ENCODE measurements around the gene TCF19.

The TCF19 gene

DNA sequence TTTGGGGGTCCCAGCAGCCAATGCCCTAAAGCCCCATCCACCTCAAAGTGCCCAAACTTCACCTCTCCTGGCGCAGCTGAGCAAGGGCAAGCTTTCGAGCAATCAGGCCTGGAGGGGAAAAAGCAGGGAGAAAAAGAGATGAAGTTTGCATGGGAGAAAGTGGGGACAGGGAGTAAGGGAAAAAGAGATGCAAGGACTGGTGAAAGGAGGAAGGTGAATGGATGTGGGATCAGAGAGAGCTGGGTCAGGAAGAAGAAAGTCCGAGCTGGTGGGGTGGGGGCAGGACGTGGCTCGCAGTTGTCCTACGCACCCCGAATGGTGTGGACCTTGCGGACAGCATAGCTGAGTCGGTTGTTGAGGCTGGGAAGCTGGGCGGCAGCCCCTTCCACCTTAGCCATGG, 13.0 kb upstream of the TCF19 start:
- no peak for ATAC-seq
- no peak for TF ChIP-seq SNAI2 (CRISPR knock-in tag; IDR thresholded peaks at IDR 0.05)
- no peak for TF ChIP-seq ZNF8 (CRISPR knock-in tag; IDR thresholded peaks at IDR 0.05)
- TF ChIP-seq, protein P1, sequence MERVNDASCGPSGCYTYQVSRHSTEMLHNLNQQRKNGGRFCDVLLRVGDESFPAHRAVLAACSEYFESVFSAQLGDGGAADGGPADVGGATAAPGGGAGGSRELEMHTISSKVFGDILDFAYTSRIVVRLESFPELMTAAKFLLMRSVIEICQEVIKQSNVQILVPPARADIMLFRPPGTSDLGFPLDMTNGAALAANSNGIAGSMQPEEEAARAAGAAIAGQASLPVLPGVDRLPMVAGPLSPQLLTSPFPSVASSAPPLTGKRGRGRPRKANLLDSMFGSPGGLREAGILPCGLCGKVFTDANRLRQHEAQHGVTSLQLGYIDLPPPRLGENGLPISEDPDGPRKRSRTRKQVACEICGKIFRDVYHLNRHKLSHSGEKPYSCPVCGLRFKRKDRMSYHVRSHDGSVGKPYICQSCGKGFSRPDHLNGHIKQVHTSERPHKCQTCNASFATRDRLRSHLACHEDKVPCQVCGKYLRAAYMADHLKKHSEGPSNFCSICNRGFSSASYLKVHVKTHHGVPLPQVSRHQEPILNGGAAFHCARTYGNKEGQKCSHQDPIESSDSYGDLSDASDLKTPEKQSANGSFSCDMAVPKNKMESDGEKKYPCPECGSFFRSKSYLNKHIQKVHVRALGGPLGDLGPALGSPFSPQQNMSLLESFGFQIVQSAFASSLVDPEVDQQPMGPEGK (CRISPR knock-in tag; IDR thresholded peaks at IDR 0.05; ENCODE audit: borderline replicate concordance) = no peak

DNA sequence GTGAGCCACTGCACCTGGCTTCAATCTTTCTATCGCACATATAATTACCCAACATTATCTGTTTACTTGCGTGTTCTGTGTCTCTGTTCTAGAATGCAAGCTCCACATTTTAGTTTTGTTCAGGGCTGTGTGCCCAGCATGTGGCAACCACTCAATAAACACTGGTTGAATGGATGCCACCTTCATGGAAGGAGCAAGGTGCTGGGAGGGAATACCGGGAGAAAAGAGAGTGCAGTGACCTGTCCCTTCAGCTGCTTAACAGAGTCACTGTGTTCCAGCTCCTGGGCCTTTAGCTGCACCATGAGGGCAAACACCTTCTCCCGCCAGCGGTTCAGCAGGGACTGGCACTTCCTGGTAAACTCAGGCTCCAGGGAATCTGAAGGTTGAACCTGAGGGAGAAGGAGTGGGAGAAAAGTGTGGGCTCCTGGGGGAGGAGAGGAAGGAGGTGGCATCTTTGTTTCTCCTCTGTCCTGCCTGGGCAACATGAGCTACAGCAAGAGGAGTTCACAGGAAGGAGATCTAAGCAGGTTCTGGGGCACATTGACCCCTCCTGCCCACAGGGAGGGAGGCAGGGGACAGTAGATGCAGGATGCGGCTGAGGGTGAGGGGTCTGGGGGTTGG, 8.5 kb upstream of the TCF19 start:
- TF ChIP-seq, protein P2, sequence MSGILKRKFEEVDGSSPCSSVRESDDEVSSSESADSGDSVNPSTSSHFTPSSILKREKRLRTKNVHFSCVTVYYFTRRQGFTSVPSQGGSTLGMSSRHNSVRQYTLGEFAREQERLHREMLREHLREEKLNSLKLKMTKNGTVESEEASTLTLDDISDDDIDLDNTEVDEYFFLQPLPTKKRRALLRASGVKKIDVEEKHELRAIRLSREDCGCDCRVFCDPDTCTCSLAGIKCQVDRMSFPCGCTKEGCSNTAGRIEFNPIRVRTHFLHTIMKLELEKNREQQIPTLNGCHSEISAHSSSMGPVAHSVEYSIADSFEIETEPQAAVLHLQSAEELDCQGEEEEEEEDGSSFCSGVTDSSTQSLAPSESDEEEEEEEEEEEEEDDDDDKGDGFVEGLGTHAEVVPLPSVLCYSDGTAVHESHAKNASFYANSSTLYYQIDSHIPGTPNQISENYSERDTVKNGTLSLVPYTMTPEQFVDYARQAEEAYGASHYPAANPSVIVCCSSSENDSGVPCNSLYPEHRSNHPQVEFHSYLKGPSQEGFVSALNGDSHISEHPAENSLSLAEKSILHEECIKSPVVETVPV (CRISPR knock-in tag; IDR thresholded peaks at IDR 0.05) = no peak
- TF ChIP-seq GLIS3 (CRISPR knock-in tag; IDR thresholded peaks at IDR 0.05) (no peak), ZNF8 (CRISPR knock-in tag; IDR thresholded peaks at IDR 0.05) (no peak), ZNF565 (CRISPR knock-in tag; conservative IDR thresholded peaks at IDR 0.05; ENCODE audit: low read depth) (no peak), RARB (CRISPR knock-in tag; IDR thresholded peaks at IDR 0.05) (no peak), TOX (CRISPR knock-in tag; IDR thresholded peaks at IDR 0.05; ENCODE audit: borderline replicate concordance) (no peak), ZC3H10 (CRISPR knock-in tag; IDR thresholded peaks at IDR 0.05) (no peak), ARNTL (CRISPR knock-in tag; IDR thresholded peaks at IDR 0.05; ENCODE audit: borderline replicate concordance, low read depth) (no peak), TCF4 (CRISPR knock-in tag; IDR thresholded peaks at IDR 0.05; ENCODE audit: borderline replicate concordance) (no peak), ZFP3 (CRISPR knock-in tag; IDR thresholded peaks at IDR 0.05) (no peak), ESRRG (CRISPR knock-in tag; IDR thresholded peaks at IDR 0.05) (no peak)
- TF ChIP-seq, protein P3, sequence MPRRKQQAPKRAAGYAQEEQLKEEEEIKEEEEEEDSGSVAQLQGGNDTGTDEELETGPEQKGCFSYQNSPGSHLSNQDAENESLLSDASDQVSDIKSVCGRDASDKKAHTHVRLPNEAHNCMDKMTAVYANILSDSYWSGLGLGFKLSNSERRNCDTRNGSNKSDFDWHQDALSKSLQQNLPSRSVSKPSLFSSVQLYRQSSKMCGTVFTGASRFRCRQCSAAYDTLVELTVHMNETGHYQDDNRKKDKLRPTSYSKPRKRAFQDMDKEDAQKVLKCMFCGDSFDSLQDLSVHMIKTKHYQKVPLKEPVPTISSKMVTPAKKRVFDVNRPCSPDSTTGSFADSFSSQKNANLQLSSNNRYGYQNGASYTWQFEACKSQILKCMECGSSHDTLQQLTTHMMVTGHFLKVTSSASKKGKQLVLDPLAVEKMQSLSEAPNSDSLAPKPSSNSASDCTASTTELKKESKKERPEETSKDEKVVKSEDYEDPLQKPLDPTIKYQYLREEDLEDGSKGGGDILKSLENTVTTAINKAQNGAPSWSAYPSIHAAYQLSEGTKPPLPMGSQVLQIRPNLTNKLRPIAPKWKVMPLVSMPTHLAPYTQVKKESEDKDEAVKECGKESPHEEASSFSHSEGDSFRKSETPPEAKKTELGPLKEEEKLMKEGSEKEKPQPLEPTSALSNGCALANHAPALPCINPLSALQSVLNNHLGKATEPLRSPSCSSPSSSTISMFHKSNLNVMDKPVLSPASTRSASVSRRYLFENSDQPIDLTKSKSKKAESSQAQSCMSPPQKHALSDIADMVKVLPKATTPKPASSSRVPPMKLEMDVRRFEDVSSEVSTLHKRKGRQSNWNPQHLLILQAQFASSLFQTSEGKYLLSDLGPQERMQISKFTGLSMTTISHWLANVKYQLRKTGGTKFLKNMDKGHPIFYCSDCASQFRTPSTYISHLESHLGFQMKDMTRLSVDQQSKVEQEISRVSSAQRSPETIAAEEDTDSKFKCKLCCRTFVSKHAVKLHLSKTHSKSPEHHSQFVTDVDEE (CRISPR knock-in tag; IDR thresholded peaks at IDR 0.05) = no peak

DNA sequence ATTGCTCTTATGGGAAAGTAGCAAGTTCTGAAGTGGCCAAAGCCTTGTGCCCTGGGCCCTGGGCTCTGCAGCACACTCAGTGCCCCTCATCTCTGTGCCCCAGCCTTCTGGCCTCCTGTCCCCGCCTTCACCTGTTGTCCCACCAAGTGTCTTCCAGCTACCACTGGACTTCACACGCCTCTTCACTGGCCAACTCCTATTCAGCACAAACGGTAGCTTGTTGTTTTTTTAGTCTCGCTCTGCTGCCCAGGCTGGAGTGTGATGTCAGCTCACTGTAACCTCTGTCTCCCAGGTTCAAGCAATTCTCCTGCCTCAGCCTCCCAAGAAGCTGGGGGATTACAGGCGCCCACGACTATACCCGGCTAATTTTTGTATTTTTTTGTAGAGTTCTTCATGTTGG, 5.6 kb upstream of the TCF19 start:
- no peak for ATAC-seq
- TF ChIP-seq SNAI2 (CRISPR knock-in tag; IDR thresholded peaks at IDR 0.05) (no peak), ZNF565 (CRISPR knock-in tag; conservative IDR thresholded peaks at IDR 0.05; ENCODE audit: low read depth) (no peak), ZC3H10 (CRISPR knock-in tag; IDR thresholded peaks at IDR 0.05) (no peak), ZFP30 (CRISPR knock-in tag; IDR thresholded peaks at IDR 0.05) (no peak), GLIS3 (CRISPR knock-in tag; IDR thresholded peaks at IDR 0.05) (no peak), ZNF70 (CRISPR knock-in tag; IDR thresholded peaks at IDR 0.05) (no peak)

More for the DNA sequence above, 8.5 kb upstream of the TCF19 start:
- no peak for ATAC-seq

DNA sequence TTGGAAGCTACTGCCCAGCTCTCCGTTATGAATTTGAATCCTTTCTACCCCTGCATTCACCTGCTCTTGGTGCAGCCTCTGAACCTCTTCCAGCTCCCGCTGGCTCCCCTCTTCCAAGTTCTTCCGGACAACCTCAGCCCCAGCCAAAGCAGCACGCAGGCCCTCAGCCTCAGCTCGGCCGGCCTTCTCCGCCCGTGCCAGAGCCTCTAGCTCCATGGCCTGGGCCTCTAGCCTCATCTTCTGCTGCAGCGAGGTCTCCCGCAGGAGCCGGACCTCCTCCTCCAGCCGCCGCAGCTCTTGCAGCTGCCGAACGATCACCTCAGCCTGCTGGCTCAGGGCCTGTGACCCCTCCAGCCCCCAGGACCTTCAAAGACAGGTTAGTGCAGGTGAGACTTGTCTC, 4.0 kb upstream of the TCF19 start:
- ATAC-seq = no peak
- TF ChIP-seq ZNF70 (CRISPR knock-in tag; IDR thresholded peaks at IDR 0.05) = no peak
- TF ChIP-seq ESRRG (CRISPR knock-in tag; IDR thresholded peaks at IDR 0.05) = no peak
- no peak for TF ChIP-seq TOX (CRISPR knock-in tag; IDR thresholded peaks at IDR 0.05; ENCODE audit: borderline replicate concordance)
- no peak for TF ChIP-seq ZNF8 (CRISPR knock-in tag; IDR thresholded peaks at IDR 0.05)
- no peak for TF ChIP-seq PPARA (CRISPR knock-in tag; IDR thresholded peaks at IDR 0.05; ENCODE audit: borderline replicate concordance)
- TF ChIP-seq, protein P3 (CRISPR knock-in tag; IDR thresholded peaks at IDR 0.05) = no peak
- no peak for TF ChIP-seq ZC3H10 (CRISPR knock-in tag; IDR thresholded peaks at IDR 0.05)
- TF ChIP-seq ISL1 (CRISPR knock-in tag; IDR thresholded peaks at IDR 0.05) = no peak
- TF ChIP-seq ZNF565 (CRISPR knock-in tag; conservative IDR thresholded peaks at IDR 0.05; ENCODE audit: low read depth) = no peak
- no peak for TF ChIP-seq SNAI2 (CRISPR knock-in tag; IDR thresholded peaks at IDR 0.05)
- no peak for TF ChIP-seq ZFP30 (CRISPR knock-in tag; IDR thresholded peaks at IDR 0.05)
- TF ChIP-seq, protein P4, sequence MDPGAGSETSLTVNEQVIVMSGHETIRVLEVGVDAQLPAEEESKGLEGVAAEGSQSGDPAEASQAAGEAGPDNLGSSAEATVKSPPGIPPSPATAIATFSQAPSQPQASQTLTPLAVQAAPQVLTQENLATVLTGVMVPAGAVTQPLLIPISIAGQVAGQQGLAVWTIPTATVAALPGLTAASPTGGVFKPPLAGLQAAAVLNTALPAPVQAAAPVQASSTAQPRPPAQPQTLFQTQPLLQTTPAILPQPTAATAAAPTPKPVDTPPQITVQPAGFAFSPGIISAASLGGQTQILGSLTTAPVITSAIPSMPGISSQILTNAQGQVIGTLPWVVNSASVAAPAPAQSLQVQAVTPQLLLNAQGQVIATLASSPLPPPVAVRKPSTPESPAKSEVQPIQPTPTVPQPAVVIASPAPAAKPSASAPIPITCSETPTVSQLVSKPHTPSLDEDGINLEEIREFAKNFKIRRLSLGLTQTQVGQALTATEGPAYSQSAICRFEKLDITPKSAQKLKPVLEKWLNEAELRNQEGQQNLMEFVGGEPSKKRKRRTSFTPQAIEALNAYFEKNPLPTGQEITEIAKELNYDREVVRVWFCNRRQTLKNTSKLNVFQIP (CRISPR knock-in tag; IDR thresholded peaks at IDR 0.05; ENCODE audit: borderline replicate concordance, low read depth) = no peak
- TF ChIP-seq RARB (CRISPR knock-in tag; IDR thresholded peaks at IDR 0.05) = no peak
- no peak for TF ChIP-seq GLIS3 (CRISPR knock-in tag; IDR thresholded peaks at IDR 0.05)
- TF ChIP-seq, protein P5, sequence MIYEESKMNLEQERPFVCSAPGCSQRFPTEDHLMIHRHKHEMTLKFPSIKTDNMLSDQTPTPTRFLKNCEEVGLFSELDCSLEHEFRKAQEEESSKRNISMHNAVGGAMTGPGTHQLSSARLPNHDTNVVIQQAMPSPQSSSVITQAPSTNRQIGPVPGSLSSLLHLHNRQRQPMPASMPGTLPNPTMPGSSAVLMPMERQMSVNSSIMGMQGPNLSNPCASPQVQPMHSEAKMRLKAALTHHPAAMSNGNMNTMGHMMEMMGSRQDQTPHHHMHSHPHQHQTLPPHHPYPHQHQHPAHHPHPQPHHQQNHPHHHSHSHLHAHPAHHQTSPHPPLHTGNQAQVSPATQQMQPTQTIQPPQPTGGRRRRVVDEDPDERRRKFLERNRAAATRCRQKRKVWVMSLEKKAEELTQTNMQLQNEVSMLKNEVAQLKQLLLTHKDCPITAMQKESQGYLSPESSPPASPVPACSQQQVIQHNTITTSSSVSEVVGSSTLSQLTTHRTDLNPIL (CRISPR knock-in tag; IDR thresholded peaks at IDR 0.05; ENCODE audit: low read depth) = no peak

Measured in SK-N-SH treated with all-trans-retinoic acid at 6 μM for 48 hours (cell line).